NB4 (cell line): ENCODE results near the gene MRS2.

Experiments used
- CTCF ChIP-seq: IDR thresholded peaks from one replicate; pipeline ENCODE4 v1.5.1; 2012; ENCODE audit warnings: low read depth, low read length
- MYC ChIP-seq: IDR thresholded peaks from 2 replicates; pipeline ENCODE4 v1.6.1; 2011; ENCODE audit warnings: low read depth, low read length
- POLR2A ChIP-seq: IDR thresholded peaks from 2 replicates; pipeline ENCODE4 v1.6.1; 2011; ENCODE audit warnings: mild to moderate bottlenecking; ENCODE audit not compliant: insufficient read length; ENCODE audit errors: extremely low read depth

GRCh38 chr6:24376871-24377270, 25.9 kb upstream of the MRS2 start:
- TF ChIP-seq CTCF (no peak), POLR2A (no peak), MYC (no peak)
